Measurements from ENCODE around the gene TLK1.

DNA sequence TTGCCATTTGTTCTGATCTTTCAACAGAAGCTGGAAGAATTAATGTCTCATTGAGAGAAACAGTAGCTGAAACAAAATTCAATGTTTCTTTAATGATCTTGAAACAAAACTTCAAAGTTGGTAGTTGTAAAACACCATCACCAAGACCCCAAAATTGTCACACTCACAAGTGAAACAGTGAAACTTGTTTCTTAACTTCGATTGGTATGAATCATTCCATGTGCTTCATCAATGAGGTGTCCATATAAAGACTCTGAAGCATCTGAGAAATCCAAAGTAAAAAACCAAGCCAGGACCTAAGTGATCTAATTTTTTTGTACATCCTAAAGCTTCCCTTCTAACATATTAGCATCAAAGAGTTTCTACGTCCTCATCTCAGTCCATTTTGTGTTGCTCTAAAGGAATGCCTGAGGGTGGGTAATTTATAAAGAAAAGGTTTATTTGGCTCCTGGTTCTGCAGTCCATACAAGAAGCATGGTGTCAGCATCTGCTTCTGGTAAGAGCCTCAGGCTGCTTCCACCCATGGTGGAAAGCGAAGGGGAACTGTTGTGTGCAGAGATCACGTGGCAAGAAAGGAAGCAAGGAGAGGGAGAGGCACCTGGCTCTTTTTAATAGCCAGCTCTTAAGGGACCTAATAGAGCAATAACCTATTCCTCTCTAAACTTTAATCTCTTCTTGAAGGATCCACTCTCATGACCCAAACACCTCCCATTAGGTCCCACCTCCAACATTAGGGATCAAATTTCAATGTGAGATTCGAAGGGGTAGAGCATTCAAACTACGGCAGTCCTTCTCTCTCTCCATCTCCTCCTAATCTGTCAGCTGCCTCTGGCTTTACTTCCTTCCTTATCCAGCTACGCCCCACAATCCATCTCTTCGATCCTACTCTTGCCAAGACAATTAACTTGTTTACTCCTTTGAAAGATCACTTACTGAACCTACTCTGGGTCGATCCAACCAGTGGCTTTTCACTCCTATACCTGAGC, 20.7 kb upstream of the TLK1 start:
- TF ChIP-seq, protein P1, sequence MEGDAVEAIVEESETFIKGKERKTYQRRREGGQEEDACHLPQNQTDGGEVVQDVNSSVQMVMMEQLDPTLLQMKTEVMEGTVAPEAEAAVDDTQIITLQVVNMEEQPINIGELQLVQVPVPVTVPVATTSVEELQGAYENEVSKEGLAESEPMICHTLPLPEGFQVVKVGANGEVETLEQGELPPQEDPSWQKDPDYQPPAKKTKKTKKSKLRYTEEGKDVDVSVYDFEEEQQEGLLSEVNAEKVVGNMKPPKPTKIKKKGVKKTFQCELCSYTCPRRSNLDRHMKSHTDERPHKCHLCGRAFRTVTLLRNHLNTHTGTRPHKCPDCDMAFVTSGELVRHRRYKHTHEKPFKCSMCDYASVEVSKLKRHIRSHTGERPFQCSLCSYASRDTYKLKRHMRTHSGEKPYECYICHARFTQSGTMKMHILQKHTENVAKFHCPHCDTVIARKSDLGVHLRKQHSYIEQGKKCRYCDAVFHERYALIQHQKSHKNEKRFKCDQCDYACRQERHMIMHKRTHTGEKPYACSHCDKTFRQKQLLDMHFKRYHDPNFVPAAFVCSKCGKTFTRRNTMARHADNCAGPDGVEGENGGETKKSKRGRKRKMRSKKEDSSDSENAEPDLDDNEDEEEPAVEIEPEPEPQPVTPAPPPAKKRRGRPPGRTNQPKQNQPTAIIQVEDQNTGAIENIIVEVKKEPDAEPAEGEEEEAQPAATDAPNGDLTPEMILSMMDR (IDR thresholded peaks at IDR 0.05): no peak
- no peak for TF ChIP-seq POLR2A (IDR thresholded peaks at IDR 0.05)

Data from right lobe of liver (tissue), 4 donors.